Keratinocyte (primary cell): ENCODE measurements around the gene PTPN18. TPM values are rescaled to one million over a fixed set of nuclear protein-coding genes. Genes with fewer than 3 reads are reported as not detected.

Experiments
- DNase-seq: peaks from one replicate; pipeline ENCODE4 v3.0.0-alpha.2; 2011; ENCODE audit warnings: low read depth, missing footprints, low spot score
- FAIRE-seq: peaks from 2 replicates; lab custom pipeline; 2011; peaks lifted over from hg19 to GRCh38; lab: Jason Lieb, UNC
- H2AFZ ChIP-seq: 2 replicates; pipeline ENCODE4 v1.6.0; 2012; ENCODE audit warnings: low read length, control low read depth, inconsistent platforms; ENCODE audit not compliant: control insufficient read depth
- H3K27ac ChIP-seq: 2 replicates; pipeline ENCODE4 v1.5.1; 2011; ENCODE audit warnings: low read length; ENCODE audit not compliant: control insufficient read depth, insufficient read depth
- H3K27me3 ChIP-seq: 3 replicates; pipeline ENCODE4 v1.6.0; 2011; ENCODE audit warnings: low read length; ENCODE audit not compliant: control insufficient read depth, insufficient read depth; ENCODE audit errors: extremely low read depth
- H3K36me3 ChIP-seq, 2 experiments: 2 replicates in 1 of 2; 3 replicates in 1 of 2; pipeline ENCODE4 v1.5.1; 2011; ENCODE audit warnings: low read length in 2 of 2, mild to moderate bottlenecking in 1 of 2; ENCODE audit not compliant: control insufficient read depth in 2 of 2, insufficient read depth in 2 of 2; ENCODE audit errors: extremely low read depth in 1 of 2
- H3K4me1 ChIP-seq: 3 replicates; pipeline ENCODE4 v1.5.1; 2011; ENCODE audit warnings: low read length; ENCODE audit not compliant: control insufficient read depth, insufficient read depth; ENCODE audit errors: extremely low read depth
- H3K4me2 ChIP-seq: 3 replicates; pipeline ENCODE4 v1.6.0; 2011; ENCODE audit warnings: low read depth, low read length; ENCODE audit not compliant: control insufficient read depth, insufficient read depth; ENCODE audit errors: extremely low read depth
- H3K4me3 ChIP-seq, 3 experiments: fragments of 200-600 bp in 1 of 3; sonication (generic) in 1 of 3; 2 replicates in 2 of 3; 3 replicates in 1 of 3; pipeline ENCODE4 v1.5.1; 2011 to 2016; ENCODE audit warnings: low read length in 3 of 3, mild to moderate bottlenecking in 3 of 3, control low read depth in 2 of 3, inconsistent platforms in 1 of 3, low read depth in 1 of 3, mixed read lengths in 1 of 3, mixed run types in 1 of 3, moderate library complexity in 1 of 3; ENCODE audit not compliant: control insufficient read depth in 2 of 3, insufficient read depth in 2 of 3; ENCODE audit errors: extremely low read depth in 1 of 3
- H3K79me2 ChIP-seq: 2 replicates; pipeline ENCODE4 v1.6.0; 2012; ENCODE audit warnings: low read length; ENCODE audit not compliant: control insufficient read depth, insufficient read depth
- H3K9ac ChIP-seq: 3 replicates; pipeline ENCODE4 v1.6.0; 2011; ENCODE audit warnings: low read length; ENCODE audit not compliant: control insufficient read depth, insufficient read depth; ENCODE audit errors: extremely low read depth
- H3K9me1 ChIP-seq: 3 replicates; pipeline ENCODE4 v1.6.0; 2011; ENCODE audit warnings: low read length; ENCODE audit not compliant: control insufficient read depth, insufficient read depth; ENCODE audit errors: extremely low read depth
- H3K9me3 ChIP-seq: 2 replicates; pipeline ENCODE4 v1.5.1; 2012; ENCODE audit warnings: low read depth, low read length; ENCODE audit not compliant: control insufficient read depth
- H4K20me1 ChIP-seq: 3 replicates; pipeline ENCODE4 v1.6.0; 2011; ENCODE audit warnings: low read length; ENCODE audit not compliant: control insufficient read depth, insufficient read depth; ENCODE audit errors: extremely low read depth
- EZH2 ChIP-seq: IDR thresholded peaks from one replicate; pipeline ENCODE4 v1.6.1; 2012; ENCODE audit warnings: inconsistent platforms, mild to moderate bottlenecking, low read length, moderate library complexity
- dilution Hi-C: fragments of 300-500 bp; cut with MboI; formaldehyde crosslinking; loops from one replicate; pipeline ENCODE4 v1.7.0; 2020; ENCODE audit warnings: low sequenced_read_pairs; ENCODE audit not compliant: extremely low pct_ligation_motif_present
- polyA plus RNA-seq, 5 experiments: library from polyadenylated mRNA; depleted of rRNA in 3 of 5; stranded (reverse) in 3 of 5; stranded (forward) in 1 of 5; unstranded in 1 of 5; fragments of >200 nt; gene quantifications; 1 replicate in 1 of 5; 2 replicates in 3 of 5; 3 replicates in 1 of 5; pipeline versions ENCODE4 v1.2.1 to v1.2.3, GENCODE V29; 2011 to 2012; ENCODE audit warnings: missing spikeins in 2 of 5, low read depth in 1 of 5, low replicate concordance in 1 of 5
- TF ChIP-seq, protein P1 (sequence below), 3 experiments: IDR thresholded peaks in 1 of 3; conservative IDR thresholded peaks in 1 of 3; optimal IDR thresholded peaks in 1 of 3; 2 replicates in 2 of 3; 3 replicates in 1 of 3; pipeline versions ENCODE3 to v1.5.1; 2011; ENCODE audit warnings: low read length in 3 of 3, mild to moderate bottlenecking in 3 of 3, moderate library complexity in 2 of 3, control low read depth in 1 of 3, inconsistent platforms in 1 of 3; ENCODE audit not compliant: insufficient read depth in 2 of 3; ENCODE audit errors: extremely low read depth in 1 of 3

The PTPN18 gene
- polyA plus RNA-seq, 1 donor (not counting 4 experiments of a cell fraction or from before 2014, with no cell fraction given) = 9.6 TPM

GRCh38 chr2:130310881-130311280, 45.0 kb upstream of the PTPN18 start:
- Histone ChIP-seq H3K9me3 (no peaks in the 10 kb centered on the region), H3K4me3 (no peak overlapping the region), H3K9me1 (no peaks in the 10 kb centered on the region), H3K4me1 (peaks cover 5% of the 10 kb centered on the region), H3K9ac (no peak overlapping the region), H3K36me3 (no peaks in the 10 kb centered on the region), H3K27me3 (no peaks in the 10 kb centered on the region), H3K79me2 (no peaks in the 10 kb centered on the region), H2AFZ (no peak overlapping the region), H3K4me2 (no peak overlapping the region), H4K20me1 (no peaks in the 10 kb centered on the region), H3K27ac (no peak overlapping the region)
- dilution Hi-C loops = no loop called here
- FAIRE-seq (no peak), DNase-seq (no peak)
- TF ChIP-seq, protein P1, sequence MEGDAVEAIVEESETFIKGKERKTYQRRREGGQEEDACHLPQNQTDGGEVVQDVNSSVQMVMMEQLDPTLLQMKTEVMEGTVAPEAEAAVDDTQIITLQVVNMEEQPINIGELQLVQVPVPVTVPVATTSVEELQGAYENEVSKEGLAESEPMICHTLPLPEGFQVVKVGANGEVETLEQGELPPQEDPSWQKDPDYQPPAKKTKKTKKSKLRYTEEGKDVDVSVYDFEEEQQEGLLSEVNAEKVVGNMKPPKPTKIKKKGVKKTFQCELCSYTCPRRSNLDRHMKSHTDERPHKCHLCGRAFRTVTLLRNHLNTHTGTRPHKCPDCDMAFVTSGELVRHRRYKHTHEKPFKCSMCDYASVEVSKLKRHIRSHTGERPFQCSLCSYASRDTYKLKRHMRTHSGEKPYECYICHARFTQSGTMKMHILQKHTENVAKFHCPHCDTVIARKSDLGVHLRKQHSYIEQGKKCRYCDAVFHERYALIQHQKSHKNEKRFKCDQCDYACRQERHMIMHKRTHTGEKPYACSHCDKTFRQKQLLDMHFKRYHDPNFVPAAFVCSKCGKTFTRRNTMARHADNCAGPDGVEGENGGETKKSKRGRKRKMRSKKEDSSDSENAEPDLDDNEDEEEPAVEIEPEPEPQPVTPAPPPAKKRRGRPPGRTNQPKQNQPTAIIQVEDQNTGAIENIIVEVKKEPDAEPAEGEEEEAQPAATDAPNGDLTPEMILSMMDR (optimal IDR thresholded peaks at IDR 0.05 in 1 of 3, IDR thresholded peaks at IDR 0.05 in 1 of 3, conservative IDR thresholded peaks at IDR 0.05 in 1 of 3; ENCODE audit: extremely low read depth in 1 of 3, insufficient read depth in 2 of 3, low read length in 3 of 3) = no peak
- no peak for TF ChIP-seq EZH2

DNA sequence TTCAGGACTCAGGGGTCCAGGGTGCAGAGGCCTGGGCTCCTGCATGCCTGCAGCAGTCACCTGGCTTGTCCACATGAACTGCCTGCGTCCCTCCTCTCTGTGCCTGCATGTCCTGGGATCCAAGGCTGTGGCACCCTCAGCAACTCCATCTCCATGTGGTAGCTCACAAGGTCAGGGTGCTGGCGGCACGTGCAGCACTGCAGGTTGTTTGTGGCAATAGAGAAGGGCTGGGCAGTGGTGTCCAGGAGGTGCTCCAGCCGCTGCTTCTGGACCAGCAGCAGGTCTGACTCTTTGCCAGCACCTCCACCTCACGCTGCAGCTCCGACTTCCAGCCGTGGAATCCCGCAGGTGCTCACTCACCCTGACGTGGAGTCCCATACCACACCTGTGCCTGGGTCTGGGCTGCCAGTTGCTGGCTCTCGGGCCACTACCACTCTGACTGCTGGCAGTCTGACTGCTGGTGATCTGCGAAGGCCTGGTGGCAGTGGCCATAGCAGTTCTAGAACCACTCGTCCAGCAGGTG, 42.0 kb upstream of the PTPN18 start:
- H3K27me3 ChIP-seq = no peaks in the 10 kb centered on the region

More for the DNA sequence above, 42.0 kb upstream of the PTPN18 start:
- FAIRE-seq (no peak), DNase-seq (no peak)
- Histone ChIP-seq H3K9me3 (no peaks in the 10 kb centered on the region), H2AFZ (no peak overlapping the region), H3K36me3 (no peaks in the 10 kb centered on the region), H3K4me3 (no peak overlapping the region), H3K79me2 (no peaks in the 10 kb centered on the region), H3K9ac (no peak overlapping the region), H3K4me2 (no peak overlapping the region), H3K9me1 (no peaks in the 10 kb centered on the region), H4K20me1 (no peaks in the 10 kb centered on the region), H3K27ac (no peak overlapping the region), H3K4me1 (no peaks in the 10 kb centered on the region)
- dilution Hi-C loops = no loop called here
- no peak for TF ChIP-seq EZH2
- TF ChIP-seq, protein P1 (optimal IDR thresholded peaks at IDR 0.05 in 1 of 3, IDR thresholded peaks at IDR 0.05 in 1 of 3, conservative IDR thresholded peaks at IDR 0.05 in 1 of 3; ENCODE audit: extremely low read depth in 1 of 3, insufficient read depth in 2 of 3, low read length in 3 of 3) = no peak
